DND-41 (cell line): Measurements from ENCODE around the gene HAPLN3.

ENCODE experiments used
- CTCF ChIP-seq: IDR thresholded peaks from 2 replicates; pipeline ENCODE4 v1.5.1; 2012; ENCODE audit warnings: borderline replicate concordance, low read length, moderate library complexity, mild to moderate bottlenecking; ENCODE audit not compliant: poor library complexity, severe bottlenecking; ENCODE audit errors: extremely low read depth
- EZH2 ChIP-seq: IDR thresholded peaks from 3 replicates; pipeline ENCODE4 v1.6.1; 2012; ENCODE audit warnings: borderline replicate concordance, low read depth, mild to moderate bottlenecking, moderate library complexity, low read length, inconsistent platforms; ENCODE audit not compliant: severe bottlenecking

- TF ChIP-seq CTCF: no peak
- TF ChIP-seq EZH2: no peak
Measured at GRCh38 chr15:88866295-88866881, 29.0 kb downstream of the HAPLN3 start.
